ENCODE data around the gene TSPAN2. TPM values are rescaled to one million over a fixed set of nuclear protein-coding genes. Genes with fewer than 3 reads are reported as not detected.

The TSPAN2 gene
- total RNA-seq, 2 donors from 2014 or later = 7.1 to 10.7 TPM

GRCh38 chr1:115076384-115076915 lies 12.9 kb downstream of the TSPAN2 start:
- no peaks in the 10 kb centered on the region for H3K9me3 ChIP-seq (ENCODE audit: control insufficient read depth, low read length)
- H3K36me3 ChIP-seq (ENCODE audit: control insufficient read depth, insufficient read depth, low read length) = no peaks in the 10 kb centered on the region
- Mint-ChIP-seq H3K4me3 (no peak overlapping the region), H3K27ac (no peak overlapping the region), H3K36me3 (ENCODE audit: low read depth) (no peaks in the 10 kb centered on the region), H3K4me1 (no peaks in the 10 kb centered on the region), H3K9me3 (no peaks in the 10 kb centered on the region), H3K27me3 (ENCODE audit: insufficient read depth) (peaks cover 6% of the 10 kb centered on the region)
- no peak overlapping the region for H3K9ac ChIP-seq (ENCODE audit: extremely low read depth, low read length, poor library complexity, severe bottlenecking)
- no peaks in the 10 kb centered on the region for H3K27me3 ChIP-seq (ENCODE audit: control insufficient read depth, insufficient read depth, low read length, poor library complexity, severe bottlenecking)
- DNase-seq = no peak
- H3K4me3 ChIP-seq (ENCODE audit: low read length) = no peak overlapping the region
- WGBS, 2 experiments (ENCODE audit: insufficient coverage in 1 of 2, insufficient read length in 1 of 2) = 93 to 95% methylated on average over 3 to 4 of the region's 4 CpGs
- no peak for TF ChIP-seq CTCF (conservative IDR thresholded peaks at IDR 0.05)
- no peak overlapping the region for H3K27ac ChIP-seq (ENCODE audit: low read depth, low read length)
- H3K4me1 ChIP-seq (ENCODE audit: control insufficient read depth, insufficient read depth, low read length) = no peaks in the 10 kb centered on the region

GRCh38 chr1:115074839-115075534 lies 14.3 kb downstream of the TSPAN2 start:
- no peak for TF ChIP-seq CTCF (conservative IDR thresholded peaks at IDR 0.05)
- Histone ChIP-seq H3K4me1 (ENCODE audit: control insufficient read depth, insufficient read depth, low read length) (no peaks in the 10 kb centered on the region), H3K9me3 (ENCODE audit: control insufficient read depth, low read length) (no peaks in the 10 kb centered on the region), H3K27ac (ENCODE audit: low read depth, low read length) (no peak overlapping the region), H3K27me3 (ENCODE audit: control insufficient read depth, insufficient read depth, low read length, poor library complexity, severe bottlenecking) (no peaks in the 10 kb centered on the region), H3K36me3 (ENCODE audit: control insufficient read depth, insufficient read depth, low read length) (no peaks in the 10 kb centered on the region), H3K4me3 (ENCODE audit: low read length) (no peak overlapping the region), H3K9ac (ENCODE audit: extremely low read depth, low read length, poor library complexity, severe bottlenecking) (no peak overlapping the region)
- Mint-ChIP-seq H3K27ac (no peak overlapping the region), H3K36me3 (ENCODE audit: low read depth) (no peaks in the 10 kb centered on the region), H3K4me3 (no peak overlapping the region), H3K4me1 (no peaks in the 10 kb centered on the region), H3K27me3 (ENCODE audit: insufficient read depth) (peaks cover 6% of the 10 kb centered on the region), H3K9me3 (no peaks in the 10 kb centered on the region)
- 85 to 86% methylated on average over 8 to 11 of the region's 11 CpGs for WGBS, 2 experiments (ENCODE audit: insufficient coverage in 1 of 2, insufficient read length in 1 of 2)
- DNase-seq = no peak

- H3K36me3 Mint-ChIP-seq (ENCODE audit: low read depth) = no peaks in the 10 kb centered on the region
- no peaks in the 10 kb centered on the region for H3K9me3 Mint-ChIP-seq
- Histone ChIP-seq H3K4me3 (ENCODE audit: low read length) (no peak overlapping the region), H3K27ac (ENCODE audit: low read depth, low read length) (no peak overlapping the region), H3K9me3 (ENCODE audit: control insufficient read depth, low read length) (no peaks in the 10 kb centered on the region), H3K27me3 (ENCODE audit: control insufficient read depth, insufficient read depth, low read length, poor library complexity, severe bottlenecking) (no peaks in the 10 kb centered on the region), H3K36me3 (ENCODE audit: control insufficient read depth, insufficient read depth, low read length) (no peaks in the 10 kb centered on the region), H3K4me1 (ENCODE audit: control insufficient read depth, insufficient read depth, low read length) (no peaks in the 10 kb centered on the region), H3K9ac (ENCODE audit: extremely low read depth, low read length, poor library complexity, severe bottlenecking) (no peak overlapping the region)
- 82 to 89% methylated on average over 3 to 10 of the region's 10 CpGs for WGBS, 2 experiments (ENCODE audit: insufficient coverage in 1 of 2, insufficient read length in 1 of 2)
- no peak for TF ChIP-seq CTCF (conservative IDR thresholded peaks at IDR 0.05)
- H3K27ac Mint-ChIP-seq = no peak overlapping the region
- no peaks in the 10 kb centered on the region for H3K4me1 Mint-ChIP-seq
- H3K27me3 Mint-ChIP-seq (ENCODE audit: insufficient read depth) = peaks cover 6% of the 10 kb centered on the region
- no peak overlapping the region for H3K4me3 Mint-ChIP-seq
- no peak for DNase-seq
Observed at GRCh38 chr1:115073298-115074087, 15.8 kb downstream of the TSPAN2 start.
